ENCODE measurements around the gene NDUFA8. TPM values are rescaled to one million over a fixed set of nuclear protein-coding genes. Genes with fewer than 3 reads are reported as not detected.
A peak's percentile ranks its signal among the peaks of the same experiment; 100 is the strongest.

The NDUFA8 gene
- total RNA-seq, 1 experiment from 2014 or later: 52.5 TPM

GRCh38 chr9:122128007-122128968, 31.3 kb downstream of the NDUFA8 start:
- no TSS peak for BruUV-seq (replicated peaks)
- Mint-ChIP-seq H3K4me3 (ENCODE audit: unreplicated experiment) (no peak overlapping the region), H3K4me1 (ENCODE audit: insufficient read depth, unreplicated experiment) (peaks cover 18% of the 10 kb centered on the region), H3K9me3 (ENCODE audit: unreplicated experiment) (no peaks in the 10 kb centered on the region), H3K36me3 (ENCODE audit: insufficient read depth, unreplicated experiment) (peaks cover 6% of the 10 kb centered on the region), H3K27ac (ENCODE audit: low read depth, unreplicated experiment) (no peak overlapping the region), H3K27me3 (ENCODE audit: insufficient read depth, unreplicated experiment) (peaks cover 11% of the 10 kb centered on the region)
- TF ChIP-seq, protein P1, sequence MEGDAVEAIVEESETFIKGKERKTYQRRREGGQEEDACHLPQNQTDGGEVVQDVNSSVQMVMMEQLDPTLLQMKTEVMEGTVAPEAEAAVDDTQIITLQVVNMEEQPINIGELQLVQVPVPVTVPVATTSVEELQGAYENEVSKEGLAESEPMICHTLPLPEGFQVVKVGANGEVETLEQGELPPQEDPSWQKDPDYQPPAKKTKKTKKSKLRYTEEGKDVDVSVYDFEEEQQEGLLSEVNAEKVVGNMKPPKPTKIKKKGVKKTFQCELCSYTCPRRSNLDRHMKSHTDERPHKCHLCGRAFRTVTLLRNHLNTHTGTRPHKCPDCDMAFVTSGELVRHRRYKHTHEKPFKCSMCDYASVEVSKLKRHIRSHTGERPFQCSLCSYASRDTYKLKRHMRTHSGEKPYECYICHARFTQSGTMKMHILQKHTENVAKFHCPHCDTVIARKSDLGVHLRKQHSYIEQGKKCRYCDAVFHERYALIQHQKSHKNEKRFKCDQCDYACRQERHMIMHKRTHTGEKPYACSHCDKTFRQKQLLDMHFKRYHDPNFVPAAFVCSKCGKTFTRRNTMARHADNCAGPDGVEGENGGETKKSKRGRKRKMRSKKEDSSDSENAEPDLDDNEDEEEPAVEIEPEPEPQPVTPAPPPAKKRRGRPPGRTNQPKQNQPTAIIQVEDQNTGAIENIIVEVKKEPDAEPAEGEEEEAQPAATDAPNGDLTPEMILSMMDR (IDR thresholded peaks at IDR 0.05; ENCODE audit: unreplicated experiment): no peak
- POLR2A ChIA-PET: no interaction called here
- CTCF ChIA-PET: interaction anchor here (0.5 to 12.2 kb wide), 10 partner anchors 11 to 321 kb away, joined by 3 to 473 read pairs (median 3); partner anchors contain the start of genes MRRF and RBM18
- intact Hi-C loops (cut with micrococcal nuclease): loop anchor here (10.0 kb wide), 1 partner anchor 443 kb away; no protein-coding TSS in a partner anchor
- no peak for DNase-seq (ENCODE audit: unreplicated experiment)

- DNase-seq (ENCODE audit: unreplicated experiment): no peak
- Mint-ChIP-seq H3K4me3 (ENCODE audit: unreplicated experiment) (no peak overlapping the region), H3K27me3 (ENCODE audit: insufficient read depth, unreplicated experiment) (peaks cover 11% of the 10 kb centered on the region), H3K9me3 (ENCODE audit: unreplicated experiment) (no peaks in the 10 kb centered on the region), H3K27ac (ENCODE audit: low read depth, unreplicated experiment) (no peak overlapping the region), H3K4me1 (ENCODE audit: insufficient read depth, unreplicated experiment) (peaks cover 18% of the 10 kb centered on the region), H3K36me3 (ENCODE audit: insufficient read depth, unreplicated experiment) (peaks cover 6% of the 10 kb centered on the region)
- ChIA-PET CTCF (interaction anchor here (0.5 to 12.2 kb wide), 14 partner anchors 12 to 573 kb away, joined by 3 to 473 read pairs (median 3); partner anchors contain the start of genes MRRF and RBM18), POLR2A (no interaction called here)
- no TSS peak for BruUV-seq (replicated peaks)
- intact Hi-C loops (cut with micrococcal nuclease): loop anchor here (10.0 kb wide), 1 partner anchor 443 kb away; no protein-coding TSS in a partner anchor
- TF ChIP-seq, protein P1 (IDR thresholded peaks at IDR 0.05; ENCODE audit: unreplicated experiment): no peak
Measured at GRCh38 chr9:122127396-122127798, 32.2 kb downstream of the NDUFA8 start.

GRCh38 chr9:122126331-122127261, 33.0 kb downstream of the NDUFA8 start:
- intact Hi-C loops (cut with micrococcal nuclease): loop anchor here (10.0 kb wide), 1 partner anchor 442 kb away; no protein-coding TSS in a partner anchor
- Mint-ChIP-seq H3K27ac (ENCODE audit: low read depth, unreplicated experiment) (peak overlapping the region; percentile 14), H3K36me3 (ENCODE audit: insufficient read depth, unreplicated experiment) (peaks cover 6% of the 10 kb centered on the region), H3K9me3 (ENCODE audit: unreplicated experiment) (no peaks in the 10 kb centered on the region), H3K27me3 (ENCODE audit: insufficient read depth, unreplicated experiment) (peaks cover 11% of the 10 kb centered on the region), H3K4me1 (ENCODE audit: insufficient read depth, unreplicated experiment) (peaks cover 18% of the 10 kb centered on the region), H3K4me3 (ENCODE audit: unreplicated experiment) (no peak overlapping the region)
- no TSS peak for BruUV-seq (replicated peaks)
- ChIA-PET CTCF (interaction anchor here (0.6 to 12.2 kb wide), 37 partner anchors 8 to 685 kb away, joined by 3 to 473 read pairs (median 4); partner anchors contain the start of genes MORN5, MRRF, NDUFA8 and RBM18), POLR2A (interaction anchor here (0.7 to 1.2 kb wide), 3 partner anchors 29 to 140 kb away, joined by 3 read pairs; partner anchors contain the start of genes MRRF and RBM18)
- TF ChIP-seq, protein P1 (IDR thresholded peaks at IDR 0.05; ENCODE audit: unreplicated experiment): no peak
- DNase-seq (ENCODE audit: unreplicated experiment): no peak
